Inferior parietal cortex (tissue), 1 donor: Measurements from ENCODE around the gene INPP5J.
A peak's percentile ranks its signal among the peaks of the same experiment; 100 is the strongest.
"Not testable (repeated sequence)": the region's sequence is repeated elsewhere in the genome, so short reads cannot be mapped to it uniquely, and the experiment has no call there.

ENCODE experiments used
- DNase-seq: peaks from one replicate; pipeline ENCODE4 v3.0.0-alpha.2; 2016; ENCODE audit errors: extremely low spot score

The INPP5J gene

GRCh38 chr22:31088233-31088986 lies 34.4 kb upstream of the INPP5J start:
- DNase-seq: no peak

- peak; percentile 47 for DNase-seq
These were observed 33.3 kb upstream of the INPP5J start for GRCh38 chr22:31089160-31090100.

- no peak for DNase-seq
These were observed 32.3 kb upstream of the INPP5J start for GRCh38 chr22:31090217-31091085.

GRCh38 chr22:31091106-31091975 lies 31.4 kb upstream of the INPP5J start:
- DNase-seq: no peak

- no peak for DNase-seq
These were observed 30.6 kb upstream of the INPP5J start for GRCh38 chr22:31092161-31092560.

- no peak for DNase-seq
These were observed 29.5 kb upstream of the INPP5J start for GRCh38 chr22:31093086-31093850.

- no peak for DNase-seq
These were observed 28.7 kb upstream of the INPP5J start for GRCh38 chr22:31094021-31094551.

GRCh38 chr22:31094741-31095140 lies 28.0 kb upstream of the INPP5J start:
- DNase-seq: no peak

- no peak for DNase-seq
These were observed 27.0 kb upstream of the INPP5J start for GRCh38 chr22:31095637-31096249.

GRCh38 chr22:31096657-31097279 lies 26.0 kb upstream of the INPP5J start:
- DNase-seq: no peak

- not testable (repeated sequence) for DNase-seq
These were observed 25.2 kb upstream of the INPP5J start for GRCh38 chr22:31097539-31097938.

GRCh38 chr22:31097941-31098631 lies 24.7 kb upstream of the INPP5J start:
- DNase-seq: no peak

- no peak for DNase-seq
These were observed 24.1 kb upstream of the INPP5J start for GRCh38 chr22:31098632-31099110.

GRCh38 chr22:31099386-31099785 lies 23.4 kb upstream of the INPP5J start:
- no peak for DNase-seq

- DNase-seq: no peak
These were observed 22.7 kb upstream of the INPP5J start for GRCh38 chr22:31099841-31100761.

GRCh38 chr22:31100762-31101525 lies 21.8 kb upstream of the INPP5J start:
- no peak for DNase-seq
